Stomach smooth muscle (tissue), 2 donors: ENCODE measurements around the gene PGM2.

Experiments used
- H3K27ac ChIP-seq: one replicate; pipeline ENCODE4 v1.7.0; 2013; ENCODE audit warnings: mild to moderate bottlenecking, low read length, inconsistent platforms
- H3K27me3 ChIP-seq, 2 donors: one replicate each; pipeline ENCODE4 v1.7.0; 2013; ENCODE audit warnings: low read length in 2 of 2; ENCODE audit not compliant: insufficient read depth in 2 of 2, control insufficient read depth in 1 of 2
- H3K36me3 ChIP-seq, 2 donors: one replicate each; pipeline ENCODE4 v1.7.0; 2013; ENCODE audit warnings: low read length in 2 of 2; ENCODE audit not compliant: control insufficient read depth in 2 of 2, insufficient read depth in 2 of 2
- H3K4me1 ChIP-seq: one replicate; pipeline ENCODE4 v1.7.0; 2013; ENCODE audit warnings: low read length; ENCODE audit not compliant: control insufficient read depth, insufficient read depth
- H3K4me3 ChIP-seq, 2 donors: one replicate each; pipeline ENCODE4 v1.7.0; 2013; ENCODE audit warnings: low read length in 2 of 2
- H3K9ac ChIP-seq, 2 donors: one replicate each; pipeline ENCODE4 v1.7.0; 2013; ENCODE audit warnings: low read length in 2 of 2, mild to moderate bottlenecking in 1 of 2
- H3K9me3 ChIP-seq, 2 donors: one replicate each; pipeline ENCODE4 v1.7.0; 2013; ENCODE audit warnings: low read length in 2 of 2; ENCODE audit not compliant: control insufficient read depth in 2 of 2
- donor health status: healthy.
- donor health status: Pancreatic carcinoma.

The PGM2 gene

GRCh38 chr4:37896206-37896860, 69.8 kb downstream of the PGM2 start:
- H3K4me3 ChIP-seq: no peak overlapping the region
- H3K36me3 ChIP-seq: no peaks in the 10 kb centered on the region
- peaks cover 17% of the 10 kb centered on the region for H3K4me1 ChIP-seq
- H3K9me3 ChIP-seq: no peaks in the 10 kb centered on the region
- peak overlapping the region; percentile 0 for H3K27ac ChIP-seq
- no peak overlapping the region for H3K9ac ChIP-seq
- H3K27me3 ChIP-seq: no peaks in the 10 kb centered on the region

GRCh38 chr4:37902212-37902611, 75.7 kb downstream of the PGM2 start:
- H3K9ac ChIP-seq: no peak overlapping the region
- H3K4me3 ChIP-seq: peak overlapping the region in 1 of 2 donors; percentile 17
- H3K9me3 ChIP-seq: no peaks in the 10 kb centered on the region
- H3K27me3 ChIP-seq: no peaks in the 10 kb centered on the region
- peaks cover 0 to 7% of the 10 kb centered on the region in 2 donors for H3K36me3 ChIP-seq
- H3K4me1 ChIP-seq: peaks cover 11% of the 10 kb centered on the region
- no peak overlapping the region for H3K27ac ChIP-seq

GRCh38 chr4:37902738-37903693, 76.5 kb downstream of the PGM2 start:
- no peak overlapping the region for H3K9ac ChIP-seq
- no peaks in the 10 kb centered on the region for H3K27me3 ChIP-seq
- H3K4me1 ChIP-seq: peaks cover 14% of the 10 kb centered on the region
- H3K9me3 ChIP-seq: no peaks in the 10 kb centered on the region
- H3K27ac ChIP-seq: no peak overlapping the region
- H3K4me3 ChIP-seq: no peak overlapping the region
- peaks cover 0 to 7% of the 10 kb centered on the region in 2 donors for H3K36me3 ChIP-seq

DNA sequence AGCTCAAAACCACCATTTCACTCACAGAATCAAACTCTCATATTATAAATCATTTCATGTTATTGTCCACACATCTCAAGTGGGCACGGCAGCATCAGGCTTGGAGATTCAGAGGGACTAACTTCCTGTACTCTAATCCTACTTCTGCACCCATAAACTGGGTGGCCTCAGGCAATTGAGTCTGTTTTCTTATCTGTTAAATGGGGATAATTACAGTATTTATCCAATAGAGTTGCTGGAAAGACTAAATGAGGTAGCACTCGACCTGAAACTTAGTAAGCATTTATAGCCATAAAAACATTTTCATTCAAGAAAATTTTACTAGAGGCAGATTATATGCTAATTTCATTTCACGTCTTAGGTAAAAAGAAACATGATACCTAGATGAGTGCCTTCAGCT, 77.4 kb downstream of the PGM2 start:
- Histone ChIP-seq H3K4me3 (no peak overlapping the region), H3K36me3 (peaks cover 0 to 7% of the 10 kb centered on the region in 2 donors), H3K27me3 (no peaks in the 10 kb centered on the region), H3K9me3 (no peaks in the 10 kb centered on the region), H3K9ac (no peak overlapping the region), H3K27ac (peak overlapping the region; percentile 2), H3K4me1 (peaks cover 16% of the 10 kb centered on the region)

GRCh38 chr4:37904824-37905223, 78.3 kb downstream of the PGM2 start:
- no peak overlapping the region for H3K9ac ChIP-seq
- no peaks in the 10 kb centered on the region for H3K27me3 ChIP-seq
- H3K27ac ChIP-seq: no peak overlapping the region
- H3K36me3 ChIP-seq: peaks cover 0 to 7% of the 10 kb centered on the region in 2 donors
- no peak overlapping the region for H3K4me3 ChIP-seq
- peaks cover 22% of the 10 kb centered on the region for H3K4me1 ChIP-seq
- no peaks in the 10 kb centered on the region for H3K9me3 ChIP-seq

DNA sequence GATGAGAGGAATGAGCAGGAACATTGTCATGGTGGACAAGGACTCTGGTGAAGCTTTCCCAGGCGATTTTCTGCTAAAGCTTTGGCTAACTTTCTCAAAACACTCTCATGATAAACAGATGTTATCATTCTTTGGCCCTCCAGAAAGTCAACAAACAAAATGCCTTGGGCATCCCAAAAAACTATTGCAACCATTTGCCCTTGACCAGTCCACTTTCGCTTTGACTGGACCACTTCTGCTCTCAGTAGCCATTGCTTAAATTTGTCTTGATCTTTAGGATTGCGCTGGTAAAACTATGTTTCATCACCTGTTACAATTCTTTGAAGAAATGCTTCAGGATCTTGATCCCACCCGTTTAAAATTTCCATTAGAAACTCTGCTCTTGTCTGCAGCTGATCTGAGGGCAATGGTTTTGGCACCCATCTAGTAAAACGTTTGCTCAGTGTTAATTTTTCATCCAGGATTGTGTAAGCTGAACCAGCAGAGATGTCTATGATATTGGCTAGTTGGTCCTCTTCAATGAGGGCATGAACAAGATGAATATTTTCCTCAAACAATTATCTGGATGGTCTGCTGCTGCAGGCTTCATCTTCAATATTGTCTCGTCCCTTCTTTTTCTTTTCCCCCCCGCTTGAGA, 79.2 kb downstream of the PGM2 start:
- Histone ChIP-seq H3K27me3 (no peaks in the 10 kb centered on the region), H3K9ac (no peak overlapping the region), H3K27ac (no peak overlapping the region), H3K9me3 (no peaks in the 10 kb centered on the region), H3K36me3 (peaks cover 0 to 7% of the 10 kb centered on the region in 2 donors), H3K4me3 (no peak overlapping the region), H3K4me1 (peaks cover 22% of the 10 kb centered on the region)

DNA sequence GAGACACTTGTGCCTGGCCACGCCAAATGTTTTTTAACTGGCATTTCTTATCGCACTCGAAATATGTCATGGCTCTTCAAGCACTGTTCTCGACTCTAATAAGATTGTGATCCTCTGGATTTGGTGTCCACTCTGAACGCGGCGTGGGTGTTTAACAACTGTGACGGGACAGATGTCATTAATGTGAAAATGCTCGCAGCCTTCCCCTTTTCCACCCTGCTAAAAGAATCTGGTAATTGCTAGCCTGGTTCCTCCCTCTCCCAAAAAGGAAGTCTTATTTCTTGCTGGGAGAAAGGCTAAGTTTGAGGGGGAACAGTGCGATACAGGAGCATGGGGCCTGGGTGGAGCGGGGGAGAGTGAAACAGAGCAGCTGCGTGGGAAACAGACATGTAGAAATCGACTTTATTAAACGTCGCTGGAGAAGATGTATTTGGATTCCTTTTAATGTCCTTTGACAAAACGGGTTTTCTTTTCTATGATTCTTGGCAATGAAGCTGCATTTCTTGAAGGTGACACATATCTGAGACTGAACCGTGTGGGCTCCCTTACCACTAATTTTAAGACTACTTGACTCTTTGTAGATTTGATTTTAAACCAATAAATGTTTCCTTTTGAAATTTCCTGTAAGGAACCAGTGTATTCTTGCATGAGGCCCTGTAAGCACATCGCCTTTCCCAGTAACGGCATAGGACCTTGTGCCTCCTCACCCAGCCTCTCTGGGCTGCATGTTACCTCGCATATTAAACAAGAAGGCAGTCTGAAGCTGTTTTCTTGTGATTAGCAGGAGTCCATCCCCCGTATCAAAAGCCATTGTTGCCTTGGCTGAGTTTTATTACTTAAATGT, 82.2 kb downstream of the PGM2 start:
- H3K36me3 ChIP-seq: no peaks in the 10 kb centered on the region
- no peaks in the 10 kb centered on the region for H3K9me3 ChIP-seq
- H3K27me3 ChIP-seq: no peaks in the 10 kb centered on the region
- H3K9ac ChIP-seq: peak overlapping the region; percentile 61 to 74
- peak overlapping the region; percentile 69 for H3K27ac ChIP-seq
- H3K4me1 ChIP-seq: peaks cover 23% of the 10 kb centered on the region
- peak overlapping the region; percentile 52 to 64 for H3K4me3 ChIP-seq

GRCh38 chr4:37909332-37910090, 83.0 kb downstream of the PGM2 start:
- peaks cover 20% of the 10 kb centered on the region for H3K4me1 ChIP-seq
- peaks cover 0 to under 1% of the 10 kb centered on the region in 2 donors for H3K36me3 ChIP-seq
- no peaks in the 10 kb centered on the region for H3K9me3 ChIP-seq
- peak overlapping the region in 1 of 2 donors; percentile 61 for H3K9ac ChIP-seq
- peak overlapping the region; percentile 52 to 64 for H3K4me3 ChIP-seq
- no peaks in the 10 kb centered on the region for H3K27me3 ChIP-seq
- peak overlapping the region; percentile 69 for H3K27ac ChIP-seq

- no peaks in the 10 kb centered on the region for H3K27me3 ChIP-seq
- no peak overlapping the region for H3K9ac ChIP-seq
- H3K4me1 ChIP-seq: peaks cover 23% of the 10 kb centered on the region
- peaks cover 0 to 3% of the 10 kb centered on the region in 2 donors for H3K36me3 ChIP-seq
- no peaks in the 10 kb centered on the region for H3K9me3 ChIP-seq
- no peak overlapping the region for H3K4me3 ChIP-seq
- H3K27ac ChIP-seq: no peak overlapping the region
Observed at GRCh38 chr4:37910091-37910486, 83.6 kb downstream of the PGM2 start.
